Measurements from ENCODE around the gene IQSEC2. TPM values are rescaled to one million over a fixed set of nuclear protein-coding genes. Genes with fewer than 3 reads are reported as not detected.

The IQSEC2 gene
- total and polyA plus RNA-seq, 11 donors: 7.7 to 16.4 (median 12.6) TPM

GRCh38 chrX:53287493-53288138 is 6.2 kb upstream of the IQSEC2 start:
- Histone ChIP-seq H3K27ac (peak overlapping the region; percentile 48 to 86 (median 72)), H3K4me1 (peaks cover 0 to 37% (median 15%) of the 10 kb centered on the region in 12 donors), H3K27me3 (peaks cover 0 to 33% (median 0%) of the 10 kb centered on the region in 9 donors), H3K36me3 (no peaks in the 10 kb centered on the region), H3K9me3 (no peaks in the 10 kb centered on the region), H3K4me3 (peak overlapping the region in 4 of 12 donors; percentile 7 to 25 (median 16))
- no peak for TF ChIP-seq POLR2A (IDR thresholded peaks at IDR 0.05)
- TF ChIP-seq, protein P1, sequence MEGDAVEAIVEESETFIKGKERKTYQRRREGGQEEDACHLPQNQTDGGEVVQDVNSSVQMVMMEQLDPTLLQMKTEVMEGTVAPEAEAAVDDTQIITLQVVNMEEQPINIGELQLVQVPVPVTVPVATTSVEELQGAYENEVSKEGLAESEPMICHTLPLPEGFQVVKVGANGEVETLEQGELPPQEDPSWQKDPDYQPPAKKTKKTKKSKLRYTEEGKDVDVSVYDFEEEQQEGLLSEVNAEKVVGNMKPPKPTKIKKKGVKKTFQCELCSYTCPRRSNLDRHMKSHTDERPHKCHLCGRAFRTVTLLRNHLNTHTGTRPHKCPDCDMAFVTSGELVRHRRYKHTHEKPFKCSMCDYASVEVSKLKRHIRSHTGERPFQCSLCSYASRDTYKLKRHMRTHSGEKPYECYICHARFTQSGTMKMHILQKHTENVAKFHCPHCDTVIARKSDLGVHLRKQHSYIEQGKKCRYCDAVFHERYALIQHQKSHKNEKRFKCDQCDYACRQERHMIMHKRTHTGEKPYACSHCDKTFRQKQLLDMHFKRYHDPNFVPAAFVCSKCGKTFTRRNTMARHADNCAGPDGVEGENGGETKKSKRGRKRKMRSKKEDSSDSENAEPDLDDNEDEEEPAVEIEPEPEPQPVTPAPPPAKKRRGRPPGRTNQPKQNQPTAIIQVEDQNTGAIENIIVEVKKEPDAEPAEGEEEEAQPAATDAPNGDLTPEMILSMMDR (IDR thresholded peaks at IDR 0.05): no peak
- DNase-seq: peak; percentile 67 to 90 (median 76)
- intact Hi-C loops (cut with DNase I): loop anchor here in 4 of 10 donors (10.0 kb wide), 3 partner anchors 63 to 147 kb away; partner anchors contain the start of genes HSD17B10 (in 2 of the 4), KDM5C (in 2 of the 4), RIBC1 (in 1 of the 4) and SMC1A (in 1 of the 4)
- ATAC-seq: peak; percentile 83 to 92 (median 89)
- 6 to 27% (median 13%) methylated on average over 8 to 11 of the region's 11 CpGs for WGBS, 4 donors

- peaks cover 0 to 39% (median 0%) of the 10 kb centered on the region in 9 donors for H3K27me3 ChIP-seq
- H3K36me3 ChIP-seq: no peaks in the 10 kb centered on the region
- no peak for ATAC-seq
- peaks cover 0 to 52% (median 22%) of the 10 kb centered on the region in 12 donors for H3K4me1 ChIP-seq
- DNase-seq: no peak
- intact Hi-C loops (cut with DNase I): loop anchor here in 4 of 10 donors (10.0 kb wide), 3 partner anchors 61 to 149 kb away; partner anchors contain the start of genes HSD17B10 (in 2 of the 4), KDM5C (in 2 of the 4), RIBC1 (in 1 of the 4) and SMC1A (in 1 of the 4)
- H3K27ac ChIP-seq: peak overlapping the region in 4 of 12 donors; percentile 17 to 82 (median 32)
- WGBS, 4 donors: 72 to 83% (median 75%) methylated on average over 3 of the region's 3 CpGs
- no peaks in the 10 kb centered on the region for H3K9me3 ChIP-seq
- no peak overlapping the region for H3K4me3 ChIP-seq
- TF ChIP-seq, protein P1 (IDR thresholded peaks at IDR 0.05): no peak
- TF ChIP-seq POLR2A (IDR thresholded peaks at IDR 0.05): no peak
Observed at GRCh38 chrX:53286171-53286570, 4.8 kb upstream of the IQSEC2 start.

GRCh38 chrX:53285591-53285990 is 4.2 kb upstream of the IQSEC2 start:
- peaks cover 0 to 39% (median 0%) of the 10 kb centered on the region in 9 donors for H3K27me3 ChIP-seq
- H3K27ac ChIP-seq: peak overlapping the region in 2 of 12 donors; percentile 8 to 28
- TF ChIP-seq, protein P1 (IDR thresholded peaks at IDR 0.05): no peak
- TF ChIP-seq POLR2A (IDR thresholded peaks at IDR 0.05): no peak
- DNase-seq (no peak), ATAC-seq (no peak)
- H3K9me3 ChIP-seq: no peaks in the 10 kb centered on the region
- WGBS, 4 donors: 85 to 92% (median 89%) methylated on average over 3 of the region's 3 CpGs
- H3K36me3 ChIP-seq: no peaks in the 10 kb centered on the region
- intact Hi-C loops (cut with DNase I): loop anchor here in 4 of 10 donors (10.0 kb wide), 3 partner anchors 61 to 149 kb away; partner anchors contain the start of genes HSD17B10 (in 2 of the 4), KDM5C (in 2 of the 4), RIBC1 (in 1 of the 4) and SMC1A (in 1 of the 4)
- H3K4me1 ChIP-seq: peaks cover 0 to 57% (median 22%) of the 10 kb centered on the region in 12 donors
- H3K4me3 ChIP-seq: no peak overlapping the region

All from heart left ventricle (tissue), 16 donors.